Activated CD8-positive, alpha-beta memory T cell treated with anti-CD3 and anti-CD28 coated beads for 48 hours (primary cell): ENCODE data around the gene MCMBP.
"Not testable (repeated sequence)": the region's sequence is repeated elsewhere in the genome, so short reads cannot be mapped to it uniquely, and the experiment has no call there.

Experiments used
- DNase-seq, 3 experiments: peaks; one replicate each; pipeline ENCODE4 v3.0.0-alpha.2; 2020; ENCODE audit warnings: low read depth in 2 of 3, low spot score in 2 of 3

Gene MCMBP

GRCh38 chr10:119883901-119884611 is 11.4 kb upstream of the MCMBP start:
- not testable (repeated sequence) for DNase-seq

DNA sequence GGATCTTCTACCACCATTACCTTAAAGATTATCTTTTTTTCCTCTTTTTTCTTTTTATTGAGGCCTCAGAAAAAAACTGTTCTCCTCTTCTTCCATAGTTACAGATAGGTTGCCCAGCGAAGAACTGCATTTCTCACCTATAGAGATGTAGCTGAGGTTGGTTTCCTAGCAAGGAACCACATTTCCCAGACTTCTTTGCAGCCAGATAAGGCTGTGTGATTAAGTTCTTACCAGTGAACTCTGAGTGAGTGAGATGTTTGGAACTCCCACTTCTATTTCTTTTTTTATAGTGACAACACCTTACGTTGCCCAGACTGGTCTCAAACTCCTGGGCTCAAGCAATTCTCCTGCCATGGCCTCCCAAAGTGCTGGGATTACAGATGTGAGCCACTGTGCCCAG is 5.9 kb upstream of the MCMBP start:
- DNase-seq: no peak

DNA sequence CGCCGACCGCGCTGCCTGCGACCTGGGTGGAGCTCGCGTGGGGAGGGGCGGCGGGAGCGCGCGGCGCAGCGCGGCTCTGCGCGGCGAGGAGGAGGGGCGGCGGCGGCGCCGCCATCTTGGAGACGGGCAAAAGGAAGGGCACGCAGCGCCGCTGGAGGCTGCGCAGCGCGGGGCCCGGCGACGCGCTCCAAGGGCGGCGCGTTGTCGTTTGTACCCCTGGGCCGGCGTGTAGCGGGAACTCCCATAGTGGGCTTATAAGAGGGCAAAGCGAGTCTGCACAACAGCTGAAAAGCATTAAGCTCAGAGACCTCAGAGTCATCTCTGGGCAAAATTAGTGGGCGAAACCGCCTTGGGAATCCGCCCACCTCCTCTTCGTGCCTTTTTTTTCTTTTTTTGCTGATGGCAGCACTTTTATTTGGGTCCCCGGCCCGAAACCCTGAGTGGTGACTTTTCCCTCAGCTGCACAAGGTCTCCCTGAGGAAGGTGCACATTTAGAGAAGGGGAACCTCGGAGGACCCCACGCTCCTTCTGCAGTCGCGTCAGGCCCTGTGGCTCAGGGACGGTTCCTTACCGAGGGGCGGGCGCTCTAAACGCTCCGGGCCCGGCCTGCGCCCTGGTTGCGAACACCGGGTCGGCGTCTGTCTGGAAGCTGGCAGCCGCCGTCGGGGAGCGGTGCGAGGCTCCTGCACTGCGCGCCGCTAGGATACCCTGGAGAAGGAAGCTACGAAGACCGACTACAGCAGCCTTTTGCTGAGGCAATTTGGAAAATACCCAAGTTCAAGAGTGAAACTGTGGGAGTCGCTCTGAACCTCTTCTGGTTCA is 428 bp upstream of the MCMBP start:
- peak; percentile 64 to 80 (median 71) for DNase-seq

DNA sequence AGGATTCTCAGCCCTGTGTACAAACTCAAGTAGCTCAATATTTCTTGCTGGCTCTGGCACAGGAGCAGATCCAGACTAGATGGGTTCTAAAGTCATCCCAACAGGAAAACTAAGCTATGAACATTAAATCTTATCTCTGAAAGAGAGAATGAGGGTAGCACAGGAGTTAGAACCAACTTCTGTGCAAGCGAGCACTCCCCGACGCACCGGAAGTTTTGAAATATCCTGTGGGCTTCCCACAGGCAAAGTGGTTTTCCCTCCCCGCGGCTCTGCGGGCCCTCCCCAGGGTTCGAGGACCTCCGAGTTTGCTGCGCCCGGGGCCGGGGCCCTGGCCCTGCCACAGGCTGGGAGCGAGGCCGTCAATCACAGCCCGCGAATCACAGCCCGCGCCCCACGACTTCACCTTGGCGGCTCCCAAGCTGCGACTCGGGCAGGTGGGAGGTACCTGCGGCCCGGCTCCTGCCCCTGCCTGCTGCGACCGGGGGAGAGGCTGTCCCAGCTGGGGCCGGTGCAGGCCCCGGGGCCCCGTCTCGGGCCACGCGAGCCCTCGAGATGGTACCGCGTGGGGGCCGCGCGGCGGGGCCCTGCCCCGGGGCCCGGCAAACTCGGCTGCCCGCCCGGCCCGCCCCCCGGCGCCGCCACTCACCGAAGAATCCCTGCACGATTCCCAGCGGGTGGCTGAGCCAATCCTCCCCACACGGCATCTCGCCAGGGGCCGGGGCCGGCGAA is 598 bp downstream of the MCMBP start:
- peak; percentile 23 to 35 (median 25) for DNase-seq

DNA sequence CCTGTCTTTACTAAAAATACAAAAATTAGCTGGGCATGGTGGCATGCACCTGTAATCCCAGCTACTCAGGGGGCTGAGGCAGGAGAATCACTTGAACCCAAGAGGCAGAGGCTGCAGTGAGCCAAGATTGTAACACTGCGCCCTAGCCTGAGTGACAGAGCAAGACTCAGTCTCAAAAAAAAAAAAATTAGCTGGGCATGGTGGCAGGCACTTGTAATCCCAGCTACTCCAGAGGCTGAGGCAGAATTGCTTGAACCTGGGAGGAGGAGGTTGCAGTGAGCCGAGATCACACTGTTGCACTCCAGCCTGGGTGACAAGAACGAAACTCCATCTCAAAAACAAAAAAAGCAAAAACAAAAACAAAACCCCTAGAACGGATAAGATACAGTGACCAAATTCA is 3.2 kb downstream of the MCMBP start:
- DNase-seq: not testable (repeated sequence)

GRCh38 chr10:119867317-119867716 is 5.3 kb downstream of the MCMBP start:
- DNase-seq: no peak

DNA sequence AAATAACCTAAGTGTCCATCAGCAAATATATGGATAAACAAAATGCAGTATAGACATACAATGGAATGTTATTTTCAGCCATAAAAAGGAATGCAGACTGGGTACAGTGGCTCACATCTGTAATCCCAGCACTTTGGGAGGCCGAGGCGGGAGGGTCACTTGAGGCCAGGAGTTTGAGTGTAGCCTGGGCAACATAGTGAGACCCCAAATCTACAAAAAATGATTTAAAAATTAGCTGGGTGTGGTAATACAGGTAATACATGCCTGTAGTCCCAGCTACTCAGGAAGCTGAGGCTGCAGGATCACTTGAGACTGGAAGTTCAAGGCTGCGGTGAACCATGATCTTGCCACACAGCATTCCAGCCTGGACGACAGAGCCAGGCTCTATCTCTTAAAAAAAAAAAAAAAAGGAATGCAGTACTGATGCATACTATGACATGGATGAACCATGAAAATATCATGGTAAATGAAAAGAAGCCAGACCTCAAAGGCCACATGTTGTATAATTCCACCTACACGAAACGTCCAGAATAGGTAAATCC is 6.9 kb downstream of the MCMBP start:
- DNase-seq: no peak

DNA sequence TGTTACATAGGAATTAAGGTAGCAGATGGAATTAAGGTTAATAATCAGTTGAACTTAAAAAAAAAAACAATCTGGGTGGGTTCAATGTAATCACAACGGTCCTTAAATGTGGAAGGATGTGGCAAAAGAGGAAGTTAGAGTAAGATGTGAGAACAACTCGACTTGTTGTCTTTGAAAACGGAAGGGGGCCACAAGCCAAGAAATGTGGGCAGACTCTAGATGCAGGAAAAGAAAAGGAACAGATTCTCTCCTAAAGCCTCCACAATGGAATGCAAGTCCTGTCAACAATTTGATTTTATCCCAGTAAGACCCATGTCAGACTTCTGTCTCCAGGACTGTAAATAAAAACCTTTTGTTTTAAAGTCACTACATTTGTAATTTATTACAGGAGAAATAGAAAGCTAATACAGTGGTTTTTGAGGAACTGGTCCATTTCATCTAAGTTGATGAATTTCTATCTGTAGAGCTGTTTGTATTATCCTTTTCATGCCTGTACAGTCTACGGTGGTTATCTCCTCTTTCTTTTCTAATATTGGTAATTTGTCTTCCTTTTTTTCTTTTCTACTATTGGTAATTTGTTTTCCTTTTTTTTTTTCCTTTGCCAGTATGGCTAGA is 8.6 kb downstream of the MCMBP start:
- no peak for DNase-seq

GRCh38 chr10:119862524-119862923 is 10.1 kb downstream of the MCMBP start:
- DNase-seq: no peak

- no peak for DNase-seq
These were observed 11.6 kb downstream of the MCMBP start for GRCh38 chr10:119860866-119861607.

DNA sequence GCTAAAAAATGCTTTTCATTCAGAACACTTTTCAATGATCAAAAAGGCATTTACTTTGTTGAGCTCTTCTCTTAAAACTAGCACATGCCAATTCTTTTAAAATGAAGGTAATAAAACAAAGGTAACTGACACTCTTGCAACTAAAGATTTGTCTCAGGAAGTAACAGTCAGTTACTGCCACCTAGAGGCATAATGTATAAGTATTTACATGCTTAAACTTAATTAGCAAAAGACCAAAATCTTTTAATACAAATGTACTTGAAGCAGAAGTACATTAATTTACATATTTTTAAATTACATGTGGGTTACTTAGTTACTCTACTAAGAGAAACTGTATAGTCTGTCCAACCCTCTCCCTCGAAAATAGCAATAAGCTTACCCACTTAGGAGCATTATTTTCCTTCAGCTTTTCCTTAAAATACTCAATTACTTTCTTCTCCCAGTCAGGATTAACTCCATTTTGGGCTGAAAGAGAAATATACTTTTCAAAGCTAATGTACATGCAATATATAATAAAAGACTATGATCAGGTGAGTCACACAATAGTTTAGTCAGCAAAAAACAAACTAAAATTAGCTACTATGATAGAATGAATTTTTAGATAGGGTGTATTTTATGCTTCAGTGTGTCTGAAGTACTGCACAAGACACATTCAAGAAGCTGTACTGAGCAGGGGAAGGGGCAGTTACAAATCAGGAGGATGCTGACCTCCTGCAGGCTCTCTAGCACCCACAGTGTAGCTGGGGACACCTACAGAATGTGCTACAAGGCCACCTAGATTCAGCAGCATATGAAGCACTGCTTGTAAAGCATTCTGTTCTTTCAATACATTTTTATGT is 13.0 kb downstream of the MCMBP start:
- DNase-seq: no peak

DNA sequence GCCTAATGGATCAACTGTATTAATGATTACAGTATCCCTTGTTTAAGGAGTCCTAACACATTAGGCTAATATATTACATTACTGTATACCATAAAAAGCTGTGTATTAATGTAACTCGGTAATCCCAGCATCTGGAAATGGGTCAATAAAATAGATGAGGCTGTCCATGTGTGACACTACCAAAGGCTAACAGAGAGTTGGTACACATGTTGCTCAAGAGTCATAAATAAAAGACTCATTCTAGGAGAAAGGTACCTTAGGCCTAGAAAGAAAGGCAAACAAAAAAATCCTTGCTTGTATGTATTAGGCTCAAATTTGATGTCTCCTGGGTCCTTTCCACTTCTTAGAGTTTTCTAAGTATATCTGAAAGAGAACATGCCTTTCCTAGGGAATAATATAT is 14.6 kb downstream of the MCMBP start:
- no peak for DNase-seq

- no peak for DNase-seq
These were observed 19.1 kb downstream of the MCMBP start for GRCh38 chr10:119853574-119853973.

GRCh38 chr10:119852822-119853221 is 19.8 kb downstream of the MCMBP start:
- no peak for DNase-seq

DNA sequence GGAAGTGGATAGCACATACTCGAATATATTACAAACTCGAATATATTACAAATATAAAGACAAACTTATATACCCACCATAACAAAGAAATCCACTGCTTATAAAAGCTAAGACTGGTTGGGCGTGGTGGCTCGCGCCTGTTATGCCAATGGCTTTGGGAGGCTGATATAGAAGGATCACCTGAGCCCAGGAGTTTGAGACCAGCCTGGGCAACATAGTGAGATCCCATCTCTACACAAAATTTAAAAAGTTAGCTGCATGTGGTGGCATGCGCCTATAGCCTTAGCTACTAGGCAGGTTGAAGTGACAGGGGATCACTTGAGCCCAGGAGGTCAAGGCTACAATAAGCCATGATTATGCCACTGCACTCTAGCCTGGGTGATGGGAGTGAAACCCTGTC is 20.4 kb downstream of the MCMBP start:
- DNase-seq: no peak

- no peak for DNase-seq
These were observed 22.7 kb downstream of the MCMBP start for GRCh38 chr10:119849944-119850343.

GRCh38 chr10:119849031-119849789 is 23.4 kb downstream of the MCMBP start:
- DNase-seq: no peak

DNA sequence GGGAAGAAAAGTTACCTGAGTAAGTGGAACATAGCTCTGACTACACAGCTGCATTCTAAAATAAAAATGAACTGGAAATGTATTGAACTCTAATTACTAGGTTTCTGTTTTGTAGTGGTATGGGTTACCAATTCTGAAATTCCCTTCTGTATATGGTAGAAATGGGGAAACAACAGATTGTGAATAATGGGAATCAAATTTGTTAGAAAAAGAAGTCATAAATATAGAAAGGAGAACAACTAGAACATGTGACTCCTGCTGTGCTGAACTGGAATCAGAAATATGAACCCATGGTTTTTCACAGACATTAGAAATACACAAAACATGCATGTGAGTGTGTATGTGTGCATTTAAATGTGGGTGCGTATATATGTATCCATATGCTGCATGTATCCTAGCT is 27.0 kb downstream of the MCMBP start:
- DNase-seq: no peak

- no peak for DNase-seq
These were observed 38.5 kb downstream of the MCMBP start for GRCh38 chr10:119834188-119834587.
